Activated CD4-positive, alpha-beta T cell treated with anti-CD3 and anti-CD28 coated beads for 1 hour (primary cell): ENCODE measurements around the gene TEX19.
"Not testable (repeated sequence)": the region's sequence is repeated elsewhere in the genome, so short reads cannot be mapped to it uniquely, and the experiment has no call there.

Source experiments
- DNase-seq: peaks from one replicate; pipeline ENCODE4 v3.0.0-alpha.2; 2020

Gene TEX19

DNA sequence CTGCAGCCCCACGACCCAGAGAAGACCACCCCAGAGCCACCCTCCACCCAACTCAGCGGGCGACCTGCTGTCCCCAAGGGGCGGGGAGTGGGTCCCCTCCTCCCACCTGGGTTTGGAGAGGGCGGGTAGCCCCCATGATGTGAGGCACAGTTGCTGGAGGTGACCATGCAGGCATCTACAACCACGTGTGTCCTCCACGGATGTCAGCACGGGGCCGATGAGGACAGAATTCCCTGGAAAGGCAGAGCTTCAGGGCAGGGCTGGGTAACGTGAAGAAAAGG, 19.6 kb downstream of the TEX19 start:
- DNase-seq: no peak

DNA sequence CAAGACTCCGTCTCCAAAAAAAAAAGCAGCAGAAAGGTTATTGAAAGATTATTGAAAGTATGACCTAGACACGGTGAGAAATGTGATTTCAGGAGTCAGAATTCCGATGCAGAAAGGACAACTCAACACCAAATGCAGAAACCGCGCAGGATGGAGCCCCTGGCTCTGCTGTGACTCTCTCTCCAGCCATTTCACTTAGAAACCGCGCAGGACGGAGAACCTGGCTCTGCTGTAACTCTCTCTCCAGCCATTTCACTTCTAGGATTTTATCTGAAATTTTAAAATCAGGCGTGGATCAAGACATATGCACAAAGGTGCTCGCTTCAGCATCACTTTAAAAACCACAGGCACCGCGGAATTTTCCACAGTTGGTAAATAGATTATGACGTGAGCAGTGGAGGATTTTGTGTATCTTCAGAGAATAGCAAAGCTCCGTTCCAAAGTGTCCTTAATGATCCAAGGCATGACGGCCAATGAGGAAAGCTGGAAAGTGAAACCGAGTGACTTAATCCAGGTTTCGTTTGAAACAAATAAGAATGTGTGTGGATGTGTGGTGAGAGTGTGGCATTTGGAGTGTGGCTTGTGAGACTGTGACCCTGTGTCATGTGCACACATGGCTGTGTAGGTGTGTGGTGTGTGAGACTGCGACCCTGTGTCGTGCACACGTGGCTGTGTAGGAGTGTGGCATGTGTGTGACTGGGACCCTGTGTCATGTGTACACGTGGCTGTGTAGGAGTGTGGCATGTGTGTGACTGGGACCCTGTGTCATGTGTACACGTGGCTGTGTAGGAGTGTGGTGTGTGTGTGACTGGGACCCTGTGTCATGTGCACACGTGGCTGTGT, 22.0 kb downstream of the TEX19 start:
- no peak for DNase-seq

DNA sequence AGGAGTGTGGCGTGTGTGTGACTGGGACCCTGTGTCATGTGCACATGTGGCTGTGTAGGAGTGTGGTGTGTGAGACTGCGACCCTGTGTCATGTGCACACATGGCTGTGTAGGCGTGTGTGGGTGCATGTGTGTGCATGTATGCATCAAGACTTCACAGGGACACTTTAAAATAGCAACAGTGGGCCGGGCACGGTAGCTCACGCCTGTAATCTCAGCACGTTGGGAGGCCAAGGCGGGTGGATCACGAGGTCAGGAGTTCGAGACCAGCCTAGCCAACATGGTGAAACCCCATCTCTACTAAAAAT, 22.6 kb downstream of the TEX19 start:
- DNase-seq: not testable (repeated sequence)

DNA sequence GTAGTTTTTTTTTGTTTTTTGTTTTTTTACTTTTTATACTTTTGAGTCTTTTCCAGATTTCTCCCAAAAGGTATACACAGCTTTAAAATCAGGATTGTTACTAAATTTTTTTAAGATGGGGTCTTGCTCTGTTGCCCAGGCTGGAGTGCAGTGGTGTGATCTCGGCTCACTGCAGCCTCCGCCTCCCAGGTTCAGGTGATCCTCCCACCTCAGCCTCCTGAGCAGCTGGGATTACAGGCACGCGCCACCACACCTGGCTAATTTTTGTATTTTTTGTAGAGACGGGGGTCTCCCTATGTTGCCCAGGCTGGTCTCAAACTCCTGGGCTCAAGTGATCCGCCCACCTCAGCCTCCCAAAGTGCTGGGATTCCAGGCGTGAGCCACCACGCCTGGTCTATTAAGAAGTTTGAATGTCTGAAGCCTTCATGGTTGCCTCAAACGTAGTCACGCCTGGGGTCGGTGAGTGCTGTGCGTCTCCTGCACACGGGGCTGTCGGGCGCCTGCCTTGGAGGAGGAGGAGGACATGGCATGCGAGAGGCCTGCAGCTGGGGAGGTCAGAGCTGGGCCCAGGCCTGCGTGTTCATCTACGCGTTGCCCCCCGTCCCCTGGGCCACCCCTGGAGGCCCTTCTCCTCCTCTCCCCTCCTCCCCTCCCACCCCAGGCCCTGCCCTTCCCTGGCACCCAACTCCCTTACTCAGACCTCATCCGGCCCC, 23.3 kb downstream of the TEX19 start:
- not testable (repeated sequence) for DNase-seq

DNA sequence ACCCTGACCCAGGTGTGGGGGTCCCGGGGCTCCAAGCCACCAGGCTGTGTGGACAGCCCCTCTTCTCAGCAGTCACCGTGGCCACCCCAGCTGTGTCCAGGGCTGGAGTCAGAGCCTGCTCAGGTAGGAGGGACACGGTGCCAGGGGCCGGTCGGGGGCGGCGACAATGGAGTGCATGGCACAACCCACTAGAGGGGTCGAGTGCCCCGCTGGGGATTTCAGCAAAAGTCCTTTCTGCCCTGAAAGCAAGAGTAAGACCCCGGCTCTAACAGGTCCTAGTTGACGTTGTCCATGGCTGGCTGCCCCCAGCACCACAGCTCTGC, 23.8 kb downstream of the TEX19 start:
- DNase-seq: no peak

DNA sequence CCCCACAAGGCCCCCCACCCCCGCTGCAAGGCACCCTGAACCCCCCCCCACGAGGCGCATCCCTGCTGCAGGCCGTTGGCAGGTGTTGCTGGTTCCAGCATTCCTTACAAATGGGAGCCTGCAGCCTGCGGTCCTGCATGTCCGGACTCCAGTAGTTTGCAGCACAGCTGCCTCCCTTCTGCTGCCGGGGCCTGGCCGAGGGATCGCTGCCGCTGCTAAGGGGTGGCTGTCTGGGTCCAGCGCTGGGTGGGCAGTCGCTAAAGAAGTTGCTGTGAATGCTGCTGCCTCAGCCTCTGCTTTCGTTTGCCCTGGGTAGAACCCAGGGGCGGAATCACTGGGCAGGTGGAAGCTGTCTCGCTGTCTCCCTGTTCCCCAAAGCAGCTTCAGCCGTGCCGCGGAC, 24.4 kb downstream of the TEX19 start:
- no peak for DNase-seq

DNA sequence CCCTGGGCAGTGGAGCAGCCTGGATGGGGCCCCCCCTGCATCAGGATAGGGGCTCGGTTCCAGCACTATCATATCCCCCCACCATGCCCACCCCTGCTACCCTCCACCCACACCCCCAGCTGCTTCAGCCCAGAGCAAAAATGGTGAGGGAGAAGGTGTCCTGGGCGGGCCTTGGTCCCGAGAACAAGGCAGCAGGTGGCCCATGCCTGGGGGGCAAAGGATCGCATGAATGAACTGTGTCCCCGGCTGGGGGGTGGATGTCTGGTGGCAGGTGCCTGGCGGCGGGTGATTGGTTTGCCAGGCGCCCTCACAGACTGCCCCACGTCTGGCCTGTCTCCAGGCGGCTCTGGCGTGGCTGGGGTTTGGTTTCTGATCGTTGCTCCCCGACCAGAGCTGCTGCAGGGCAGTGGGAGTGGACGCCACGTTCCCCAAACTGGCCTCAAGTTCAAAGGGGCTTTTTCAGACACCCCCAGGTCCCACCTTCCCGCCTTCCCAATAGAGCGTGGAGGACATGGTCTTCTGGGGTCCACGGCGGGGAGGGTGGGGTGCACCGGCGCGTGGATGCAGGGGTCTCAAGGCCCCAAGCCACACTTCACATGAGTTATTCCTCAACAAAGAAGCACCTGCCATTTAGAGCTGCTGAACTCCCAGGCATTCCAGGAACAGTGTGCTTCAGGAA, 25.1 kb downstream of the TEX19 start:
- no peak for DNase-seq

DNA sequence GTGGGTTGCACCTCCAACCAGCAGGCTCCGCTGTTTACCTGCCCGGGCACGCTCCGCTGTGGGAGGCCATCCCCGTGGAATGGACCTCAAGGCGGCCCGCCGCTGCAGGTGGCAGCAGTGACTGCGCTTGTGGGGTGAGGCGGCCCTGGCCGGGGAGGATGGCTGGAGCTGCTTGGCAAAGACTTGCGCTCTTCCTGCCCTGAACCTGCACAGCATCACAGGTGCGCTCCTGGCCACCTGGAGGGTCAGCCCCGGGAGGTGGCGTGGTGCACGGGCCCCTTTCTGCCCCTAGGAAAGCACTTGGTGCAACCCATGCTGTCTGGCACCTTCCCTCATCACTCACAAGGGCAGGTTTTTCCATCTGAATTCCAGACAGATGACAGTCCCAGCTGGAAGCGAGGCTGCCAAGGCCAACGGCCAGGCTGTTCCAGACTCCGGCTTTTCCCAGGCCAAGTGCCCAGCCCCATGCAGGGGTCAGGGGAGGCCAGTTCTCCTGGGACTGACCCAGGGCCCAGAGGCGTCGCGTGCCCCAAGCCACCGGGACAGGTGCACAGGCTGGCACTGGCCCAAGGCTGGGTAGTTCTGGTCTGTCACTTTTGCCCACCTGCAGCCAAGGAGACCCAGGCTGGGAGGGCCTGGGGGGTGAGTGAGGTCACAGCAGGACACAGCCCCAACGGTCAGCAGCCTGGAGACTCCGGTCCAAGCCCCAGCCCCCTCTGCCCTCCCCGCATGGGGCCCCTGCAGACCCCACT, 25.9 kb downstream of the TEX19 start:
- DNase-seq: no peak

DNA sequence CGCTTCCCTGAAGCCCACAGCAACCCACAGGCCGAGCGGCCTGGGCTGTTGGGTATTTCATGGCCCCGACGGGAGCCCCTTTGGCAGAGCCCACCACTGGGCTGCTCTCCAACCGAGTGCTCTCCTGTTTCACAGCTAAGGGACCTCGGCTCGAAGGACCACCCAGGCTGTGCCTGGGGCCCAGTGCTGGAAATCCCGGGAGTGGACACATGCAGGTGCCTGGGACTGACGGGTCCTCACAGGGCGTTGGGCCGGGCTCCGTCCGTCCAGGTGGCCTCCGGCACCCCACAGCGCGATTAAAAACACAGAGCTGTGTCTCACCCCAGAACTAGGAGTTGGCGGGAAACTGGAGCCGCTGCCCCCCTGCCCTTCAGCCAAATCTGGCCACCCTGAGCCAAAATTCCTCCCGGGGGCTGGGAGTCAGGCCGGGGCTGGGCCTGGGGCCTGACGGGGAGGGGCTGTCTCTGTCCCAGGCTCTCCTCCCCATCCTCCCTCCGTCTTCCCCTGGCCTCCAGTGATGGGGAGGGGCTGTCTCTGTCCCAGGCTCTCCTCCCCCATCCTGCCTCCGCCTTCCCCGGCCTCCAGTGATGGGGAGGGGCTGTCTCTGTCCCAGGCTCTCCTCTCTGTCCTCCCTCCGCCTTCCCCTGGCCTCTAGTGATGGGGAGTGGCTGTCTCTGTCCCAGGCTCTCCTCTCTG, 26.7 kb downstream of the TEX19 start:
- DNase-seq: no peak

DNA sequence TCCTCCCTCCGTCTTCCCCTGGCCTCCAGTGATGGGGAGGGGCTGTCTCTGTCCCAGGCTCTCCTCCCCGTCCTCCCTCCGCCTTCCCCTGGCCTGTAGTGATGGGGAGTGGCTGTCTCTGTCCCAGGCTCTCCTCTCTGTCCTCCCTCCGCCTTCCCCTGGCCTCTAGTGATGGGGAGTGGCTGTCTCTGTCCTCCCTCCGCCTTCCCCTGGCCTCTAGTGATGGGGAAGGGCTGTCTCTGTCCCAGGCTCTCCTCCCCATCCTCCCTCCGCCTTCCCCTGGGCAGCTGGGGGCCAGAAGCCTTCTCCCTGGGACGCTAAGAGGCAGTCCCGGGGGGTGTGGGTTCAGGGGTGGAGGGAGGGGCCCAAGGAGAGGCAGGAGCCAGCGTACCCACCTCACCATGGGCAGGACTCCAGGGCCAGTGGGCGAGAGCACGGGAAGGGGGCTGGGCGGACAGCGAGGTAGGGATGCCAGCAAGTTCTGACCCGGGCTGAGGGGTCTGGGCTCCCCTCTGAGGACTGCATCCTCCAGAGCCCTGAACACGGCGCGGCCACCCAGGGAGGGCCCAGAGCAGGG, 27.3 kb downstream of the TEX19 start:
- DNase-seq: no peak

DNA sequence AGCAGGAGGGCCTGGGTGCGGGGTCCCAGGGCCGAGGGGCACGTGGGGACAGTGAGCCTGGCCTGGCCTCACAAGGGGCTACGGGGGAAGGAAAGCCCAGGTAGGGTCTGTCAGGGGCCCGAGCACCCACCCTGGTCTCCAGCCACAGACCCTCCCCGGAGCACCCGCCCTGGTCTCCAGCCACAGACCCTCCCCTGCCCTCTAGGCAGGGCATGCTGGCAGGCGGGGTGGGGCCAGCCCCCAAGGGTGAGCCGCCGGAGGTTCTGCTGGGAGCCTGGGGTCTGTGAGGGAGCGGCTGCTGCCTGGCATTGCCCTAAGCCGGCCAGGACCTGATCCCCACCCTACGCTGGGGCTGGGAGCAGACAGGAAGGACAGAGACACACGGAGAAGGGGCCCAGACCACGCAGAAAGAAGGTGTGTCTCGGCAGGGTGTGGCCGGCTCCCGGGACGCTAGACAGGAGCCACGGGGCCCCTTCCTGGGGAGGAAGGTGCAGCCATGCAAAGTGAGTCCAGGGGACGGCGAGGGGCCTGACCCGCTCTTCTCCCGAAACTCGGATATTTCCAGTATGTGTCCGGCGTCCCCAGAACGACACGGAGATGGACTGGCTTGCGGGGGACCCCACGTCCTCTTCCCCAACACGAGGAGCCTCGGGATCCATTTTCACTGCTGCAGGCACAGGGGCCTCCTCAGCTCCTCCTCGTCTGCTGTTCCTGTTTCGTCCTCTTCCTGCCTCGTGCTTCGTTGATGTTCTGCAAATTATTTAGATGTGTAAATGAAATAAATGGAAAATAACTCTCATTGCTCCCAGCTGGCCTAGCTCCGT, 28.0 kb downstream of the TEX19 start:
- DNase-seq: no peak

DNA sequence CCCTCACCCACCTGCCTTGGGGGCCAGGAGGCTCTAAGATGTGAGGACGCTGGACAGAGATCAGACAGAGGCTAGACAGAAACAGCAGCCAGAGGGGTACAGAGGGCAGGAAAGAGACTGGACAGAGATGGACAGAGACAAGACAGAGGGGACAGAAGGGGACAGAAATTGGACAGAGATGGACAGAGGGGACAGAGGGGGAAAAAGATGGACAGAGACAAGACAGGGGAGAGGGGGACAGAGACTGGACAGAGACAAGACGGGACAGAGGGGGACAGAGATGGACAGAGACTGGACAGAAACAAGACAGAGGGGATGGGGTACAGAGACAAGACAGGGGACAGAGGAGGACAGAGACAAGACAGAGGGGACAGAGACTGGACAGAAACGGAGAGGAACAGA, 28.7 kb downstream of the TEX19 start:
- DNase-seq: no peak

DNA sequence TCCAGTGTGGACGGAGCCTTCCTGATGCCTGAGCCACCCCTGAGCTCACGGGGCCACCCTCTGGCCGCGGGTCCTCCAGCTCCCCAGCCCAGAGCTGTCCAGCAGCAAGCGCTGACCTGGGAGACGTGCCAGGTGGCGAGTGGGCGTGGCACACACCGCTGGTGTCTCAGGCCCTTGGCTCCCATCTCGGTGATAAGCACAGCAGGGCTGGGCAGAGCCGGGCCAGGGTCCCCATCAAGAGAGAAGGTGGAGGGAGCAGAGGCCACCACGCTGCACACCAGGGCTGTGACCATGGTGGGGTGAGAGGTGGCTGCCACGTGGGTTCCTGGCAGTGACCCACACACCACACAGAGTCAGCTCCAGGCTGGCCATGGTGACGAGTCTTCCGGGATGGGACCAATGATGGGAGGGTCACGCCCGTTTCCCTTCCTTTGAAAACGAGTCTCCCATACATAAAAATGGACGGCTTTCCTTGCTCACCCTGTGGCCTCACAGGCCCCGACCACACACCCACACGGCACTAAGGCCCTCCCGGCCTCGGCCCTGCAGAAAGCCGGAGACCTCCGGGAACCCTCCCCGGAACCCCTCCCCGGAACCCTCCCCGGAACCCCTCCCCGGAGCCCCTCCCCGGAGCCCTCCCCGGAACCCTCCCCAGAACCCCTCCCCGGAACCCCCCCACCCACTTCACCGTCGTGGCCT, 29.3 kb downstream of the TEX19 start:
- no peak for DNase-seq

DNA sequence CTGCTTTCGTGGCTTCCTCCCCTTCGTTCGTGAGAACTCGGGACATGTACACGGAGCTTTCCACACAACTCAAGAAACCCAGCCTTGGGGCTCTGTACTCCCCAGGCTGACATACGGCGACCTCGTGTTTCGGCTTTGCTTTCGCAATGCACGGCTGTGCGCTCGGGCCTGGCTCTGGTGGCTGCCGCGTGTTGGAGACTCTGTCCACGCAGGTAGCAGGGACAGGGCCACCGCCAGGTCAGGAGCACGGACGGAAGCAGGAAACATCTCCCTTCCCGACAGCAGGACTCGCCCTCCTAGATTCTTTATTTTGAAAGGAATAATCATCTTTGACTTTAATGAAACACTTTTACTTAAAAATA, 29.9 kb downstream of the TEX19 start:
- DNase-seq: no peak

DNA sequence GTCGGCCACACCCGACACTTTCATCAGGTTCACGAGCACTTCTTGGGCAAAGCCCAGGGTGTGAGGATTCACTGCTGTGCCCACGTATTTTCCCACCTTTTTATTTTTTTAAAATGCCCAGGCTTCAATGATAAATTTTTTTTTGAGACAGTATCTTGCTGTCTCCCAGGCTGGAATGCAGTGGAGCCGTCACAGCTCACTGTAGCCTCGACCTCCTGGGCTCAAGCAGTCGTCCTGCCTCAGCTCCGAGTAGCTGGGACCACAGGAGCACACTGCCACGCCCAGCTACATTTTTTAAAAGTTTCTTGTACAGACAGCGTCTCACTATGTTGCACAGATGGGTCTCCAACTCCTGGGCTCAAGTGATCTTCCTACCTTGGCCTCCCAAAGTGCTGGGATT, 30.3 kb downstream of the TEX19 start:
- DNase-seq: no peak

DNA sequence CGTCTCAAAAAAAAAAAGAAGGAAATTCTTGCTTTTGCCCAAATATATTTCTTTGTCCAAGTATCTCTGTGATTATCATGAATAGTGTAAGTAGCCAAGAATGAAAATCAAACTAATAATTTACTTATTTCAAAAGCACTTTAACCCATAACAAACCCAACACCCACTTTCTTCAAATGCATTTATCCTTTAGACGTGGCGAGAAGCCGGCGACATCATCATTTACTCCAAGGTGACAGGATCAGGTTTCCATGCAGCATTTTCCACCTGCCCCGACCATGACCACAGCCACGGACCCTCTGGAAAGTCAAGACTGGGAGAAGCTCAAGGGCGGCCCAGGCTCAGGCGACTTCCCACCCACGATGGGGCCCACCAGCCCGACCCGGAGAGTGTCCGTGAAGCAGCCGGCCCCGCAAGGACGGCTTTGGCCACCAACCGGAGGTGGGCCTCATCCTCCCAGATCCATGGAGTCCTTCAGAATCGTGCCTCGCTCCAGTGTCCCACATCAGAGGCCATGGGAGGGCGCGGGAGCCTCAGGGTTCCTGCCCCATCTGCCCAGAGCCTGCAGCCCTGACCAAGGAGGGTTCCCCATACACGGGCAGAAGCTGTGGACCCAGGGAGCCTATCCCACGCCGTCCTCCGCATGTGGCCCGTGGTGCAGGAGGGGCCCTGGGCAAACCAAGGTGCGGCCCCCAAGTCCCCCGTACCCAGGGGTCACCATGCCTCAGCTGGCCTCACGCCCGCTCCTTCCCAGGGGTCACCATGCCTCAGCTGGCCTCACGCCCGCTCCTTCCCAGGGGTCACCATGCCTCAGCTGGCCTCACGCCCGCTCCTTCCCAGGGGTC, 31.2 kb downstream of the TEX19 start:
- no peak for DNase-seq

DNA sequence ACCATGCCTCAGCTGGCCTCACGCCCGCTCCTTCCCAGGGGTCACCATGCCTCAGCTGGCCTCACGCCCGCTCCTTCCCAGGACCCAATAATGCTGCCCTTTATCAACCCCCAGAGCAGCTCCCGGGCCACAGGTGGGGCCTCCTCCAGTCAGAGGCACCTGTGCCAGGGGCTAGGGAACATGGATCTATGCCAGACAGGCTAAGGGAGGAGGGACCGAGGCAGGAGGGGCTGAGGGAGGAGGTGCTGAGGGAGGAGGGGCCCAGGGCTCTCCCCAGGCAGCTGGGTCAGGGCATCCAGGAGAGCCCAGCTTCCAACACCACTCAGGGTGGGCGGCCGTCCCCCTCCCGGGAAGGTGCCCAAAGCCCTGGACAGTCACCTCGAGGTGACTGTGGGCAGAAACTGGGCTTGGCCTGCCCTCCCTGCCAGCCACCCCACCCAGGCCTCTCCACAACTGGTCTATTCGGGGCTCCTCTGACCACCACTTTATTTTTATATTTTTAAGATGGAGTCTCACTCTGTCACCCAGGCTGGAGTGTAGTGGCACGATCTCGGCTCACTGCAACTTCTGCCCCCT, 31.9 kb downstream of the TEX19 start:
- no peak for DNase-seq

DNA sequence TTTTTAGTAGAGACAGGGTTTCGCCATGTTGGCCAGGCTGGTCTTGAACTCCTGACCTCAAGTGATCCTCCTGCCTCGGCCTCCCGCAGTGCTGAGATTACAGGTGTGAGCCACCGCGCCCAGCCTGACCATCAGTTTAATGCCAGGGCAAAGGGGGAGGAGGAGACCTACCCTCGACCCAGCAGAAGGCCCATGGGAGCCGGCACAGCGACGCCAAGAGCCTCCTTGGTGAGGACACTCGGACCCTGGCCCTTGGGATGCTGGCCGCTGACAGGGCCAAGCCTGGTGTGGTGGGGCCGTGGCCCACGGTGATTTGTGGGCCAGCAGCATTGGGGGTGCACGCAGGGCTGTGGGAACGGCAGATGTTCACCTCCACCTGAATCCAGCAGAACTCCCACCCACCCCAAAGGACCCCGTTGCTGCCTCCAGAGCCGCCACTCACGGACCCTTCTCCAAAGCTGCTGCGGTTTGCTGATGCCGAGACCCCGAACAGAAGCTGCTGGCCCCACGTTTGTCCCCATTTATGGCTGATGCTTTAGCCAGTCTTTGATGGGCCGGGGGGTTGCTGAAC, 32.5 kb downstream of the TEX19 start:
- no peak for DNase-seq

DNA sequence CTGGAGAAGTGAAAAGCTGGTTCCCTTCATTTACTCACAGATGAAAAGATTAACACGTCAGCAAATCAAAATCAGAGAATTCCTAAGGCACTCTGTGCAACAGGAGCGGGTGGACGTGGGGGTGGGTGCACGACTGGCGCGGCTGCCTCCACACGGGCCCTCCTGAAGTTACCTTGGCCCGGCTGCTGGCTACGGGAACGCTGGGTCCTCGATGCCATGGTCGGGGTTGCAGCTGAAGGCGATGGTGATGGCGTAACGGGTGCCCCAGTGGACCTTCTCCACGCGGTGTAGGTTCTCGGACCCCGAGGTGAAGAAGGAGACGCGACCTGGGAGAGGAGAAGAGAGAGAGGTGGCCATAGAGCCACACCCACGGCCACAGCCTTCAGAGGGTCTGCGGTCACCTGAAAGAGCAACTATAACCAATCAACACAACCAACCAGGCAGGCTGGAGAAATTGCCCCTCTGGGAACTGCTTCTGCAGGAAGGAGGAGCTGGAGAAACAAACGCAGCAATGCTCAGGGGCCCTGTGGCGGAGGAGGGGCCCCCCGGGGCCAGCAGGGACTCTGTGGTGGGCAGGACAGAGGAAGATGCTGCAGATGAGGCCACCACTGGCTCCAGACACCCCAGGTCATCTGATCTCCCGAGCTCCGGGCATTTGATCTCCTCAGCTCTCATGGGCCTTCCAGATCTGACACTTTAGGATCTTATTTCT, 33.3 kb downstream of the TEX19 start:
- DNase-seq: no peak
